ENCODE results near the gene NYNRIN. TPM values are rescaled to one million over a fixed set of nuclear protein-coding genes. Genes with fewer than 3 reads are reported as not detected.
"Not testable (repeated sequence)": the region's sequence is repeated elsewhere in the genome, so short reads cannot be mapped to it uniquely, and the experiment has no call there.

NYNRIN gene
- not detected in 2 replicates for total RNA-seq (2014; rRNA removed; shearing (Covaris generic); ENCODE audit: low replicate concordance)

DNA sequence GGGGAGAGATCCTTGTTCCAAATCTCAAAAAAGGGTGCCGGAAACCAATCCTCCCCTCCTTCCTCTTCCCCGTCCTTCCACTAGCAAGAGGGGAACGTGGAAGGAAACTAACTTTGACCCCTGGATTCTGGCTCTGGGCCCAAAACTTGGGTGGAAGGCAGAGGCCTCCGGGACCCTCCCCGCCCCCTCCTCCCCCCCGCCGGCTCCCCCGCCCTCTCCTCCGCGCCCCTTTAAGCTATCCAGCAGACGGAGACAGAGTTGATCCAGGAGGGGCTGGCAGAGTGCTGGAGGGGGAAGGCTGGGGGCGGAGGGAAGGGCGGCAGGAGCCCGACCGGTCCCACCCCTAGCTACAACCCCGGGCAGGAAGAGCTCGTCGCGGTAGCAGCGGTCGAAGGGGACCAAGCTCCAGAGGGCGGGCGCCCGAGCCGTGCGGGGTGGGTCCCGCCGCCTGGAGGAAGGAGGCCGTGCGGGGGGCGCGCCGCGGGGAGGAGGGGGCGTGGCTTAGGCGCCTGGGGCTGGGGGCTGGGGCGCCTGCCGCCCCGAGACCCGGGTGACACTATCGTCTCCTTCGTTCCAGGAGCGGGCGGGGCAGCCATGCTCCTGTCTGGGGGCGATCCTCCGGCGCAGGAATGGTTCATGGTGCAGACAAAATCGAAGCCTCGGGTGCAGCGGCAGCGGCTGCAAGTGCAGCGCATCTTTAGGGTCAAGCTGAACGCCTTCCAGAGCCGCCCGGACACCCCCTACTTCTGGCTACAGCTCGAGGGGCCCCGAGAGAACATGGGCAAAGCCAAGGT is at the start of gene NYNRIN:
TSS of gene NYNRIN (plus strand) at position 351 of the 794 bp plus-strand sequence. CDS start at position 595, 244 bp downstream.
- Histone ChIP-seq H3K9ac (ENCODE audit: low read length) (no peak within 1 kb of the TSS), H3K27ac (ENCODE audit: low read length) (no peak within 1 kb of the TSS), H3K9me3 (ENCODE audit: low read length) (no peaks in the 10 kb centered on the region), H4K20me1 (ENCODE audit: insufficient read depth, low read depth, low read length) (no peaks in the 10 kb centered on the region), H3K79me2 (ENCODE audit: low read length) (no peaks in the 10 kb centered on the region), H3K4me1 (ENCODE audit: low read length) (peaks cover 1% of the 10 kb centered on the region), H3K4me2 (ENCODE audit: low read depth, low read length, poor library complexity, severe bottlenecking) (no peak within 1 kb of the TSS), H2AFZ (ENCODE audit: low read length) (no peak within 1 kb of the TSS), H3K4me3 (ENCODE audit: low read length) (no peak within 1 kb of the TSS), H3K9me2 (replicated peaks; ENCODE audit: insufficient read depth, low read length) (no peaks in the 10 kb centered on the region), H3K36me3 (ENCODE audit: insufficient read depth, low read length) (no peaks in the 10 kb centered on the region), H3K27me3 (ENCODE audit: low read length) (no peaks in the 10 kb centered on the region; the same call in 1 of the 2 replicates)
- no peak for DNase-seq

DNA sequence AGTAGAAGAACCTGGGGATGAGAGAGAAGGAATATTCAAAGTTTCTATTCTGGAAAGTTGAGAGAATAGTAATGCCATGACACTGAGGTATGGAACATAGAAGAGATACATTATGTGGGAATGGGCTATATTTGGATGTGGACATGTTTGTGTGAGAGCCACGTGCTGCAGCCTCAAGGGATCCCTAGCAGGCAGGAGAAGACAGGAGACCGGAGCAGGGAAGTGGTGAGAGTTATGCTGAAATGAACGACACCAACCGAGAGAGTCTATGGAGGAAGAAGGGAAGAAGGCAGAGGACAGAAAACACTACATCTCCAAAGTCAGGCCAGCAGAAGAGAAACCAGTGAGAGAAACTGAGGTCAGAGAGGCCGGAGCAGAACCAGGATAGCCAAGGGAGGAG is 49.1 kb upstream of the NYNRIN start:
- H3K36me3 ChIP-seq (ENCODE audit: insufficient read depth, low read length), result no peaks in the 10 kb centered on the region
- no peak for DNase-seq

DNA sequence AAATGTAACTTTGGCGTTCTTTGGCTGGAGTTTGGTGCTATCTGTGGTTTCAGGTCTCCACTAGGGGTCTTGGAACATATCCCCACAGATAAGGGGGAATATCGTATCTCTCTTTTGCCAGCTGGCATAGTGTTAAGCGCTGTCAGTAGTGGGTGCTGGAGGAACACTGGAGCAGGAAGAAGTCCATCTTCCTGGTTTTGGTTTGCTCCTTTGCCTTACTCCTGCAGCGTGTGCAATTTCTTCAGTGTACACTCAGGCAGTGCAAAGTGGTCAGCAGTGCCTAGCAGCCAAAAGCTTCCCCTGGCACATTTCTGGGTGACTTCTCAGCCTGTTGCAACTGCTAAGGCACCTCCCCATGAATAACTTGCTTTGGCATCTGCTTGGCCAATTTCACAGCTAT is 47.3 kb upstream of the NYNRIN start:
- H3K9ac ChIP-seq (ENCODE audit: low read length), result no peak overlapping the region
- DNase-seq, result no peak
- no peak overlapping the region for H3K4me3 ChIP-seq (ENCODE audit: low read length)
- no peaks in the 10 kb centered on the region for H3K4me1 ChIP-seq (ENCODE audit: low read length)
- H3K9me2 ChIP-seq (replicated peaks; ENCODE audit: insufficient read depth, low read length), result no peaks in the 10 kb centered on the region
- no peaks in the 10 kb centered on the region for H3K27me3 ChIP-seq (ENCODE audit: low read length)
- H3K79me2 ChIP-seq (ENCODE audit: low read length), result no peaks in the 10 kb centered on the region
- no peak overlapping the region for H3K4me2 ChIP-seq (ENCODE audit: low read depth, low read length, poor library complexity, severe bottlenecking)
- H2AFZ ChIP-seq (ENCODE audit: low read length), result no peak overlapping the region
- H3K27ac ChIP-seq (ENCODE audit: low read length), result no peak overlapping the region
- H3K36me3 ChIP-seq (ENCODE audit: insufficient read depth, low read length), result no peaks in the 10 kb centered on the region
- no peaks in the 10 kb centered on the region for H4K20me1 ChIP-seq (ENCODE audit: insufficient read depth, low read depth, low read length)
- H3K9me3 ChIP-seq (ENCODE audit: low read length), result no peaks in the 10 kb centered on the region

More for the DNA sequence above, 49.1 kb upstream of the NYNRIN start:
- Histone ChIP-seq H3K27ac (ENCODE audit: low read length) (no peak overlapping the region), H3K9ac (ENCODE audit: low read length) (no peak overlapping the region), H3K4me3 (ENCODE audit: low read length) (no peak overlapping the region), H3K9me3 (ENCODE audit: low read length) (no peaks in the 10 kb centered on the region), H3K4me1 (ENCODE audit: low read length) (no peaks in the 10 kb centered on the region), H3K79me2 (ENCODE audit: low read length) (no peaks in the 10 kb centered on the region), H3K9me2 (replicated peaks; ENCODE audit: insufficient read depth, low read length) (no peaks in the 10 kb centered on the region), H3K27me3 (ENCODE audit: low read length) (no peaks in the 10 kb centered on the region), H3K4me2 (ENCODE audit: low read depth, low read length, poor library complexity, severe bottlenecking) (no peak overlapping the region), H2AFZ (ENCODE audit: low read length) (no peak overlapping the region), H4K20me1 (ENCODE audit: insufficient read depth, low read depth, low read length) (no peaks in the 10 kb centered on the region)

DNA sequence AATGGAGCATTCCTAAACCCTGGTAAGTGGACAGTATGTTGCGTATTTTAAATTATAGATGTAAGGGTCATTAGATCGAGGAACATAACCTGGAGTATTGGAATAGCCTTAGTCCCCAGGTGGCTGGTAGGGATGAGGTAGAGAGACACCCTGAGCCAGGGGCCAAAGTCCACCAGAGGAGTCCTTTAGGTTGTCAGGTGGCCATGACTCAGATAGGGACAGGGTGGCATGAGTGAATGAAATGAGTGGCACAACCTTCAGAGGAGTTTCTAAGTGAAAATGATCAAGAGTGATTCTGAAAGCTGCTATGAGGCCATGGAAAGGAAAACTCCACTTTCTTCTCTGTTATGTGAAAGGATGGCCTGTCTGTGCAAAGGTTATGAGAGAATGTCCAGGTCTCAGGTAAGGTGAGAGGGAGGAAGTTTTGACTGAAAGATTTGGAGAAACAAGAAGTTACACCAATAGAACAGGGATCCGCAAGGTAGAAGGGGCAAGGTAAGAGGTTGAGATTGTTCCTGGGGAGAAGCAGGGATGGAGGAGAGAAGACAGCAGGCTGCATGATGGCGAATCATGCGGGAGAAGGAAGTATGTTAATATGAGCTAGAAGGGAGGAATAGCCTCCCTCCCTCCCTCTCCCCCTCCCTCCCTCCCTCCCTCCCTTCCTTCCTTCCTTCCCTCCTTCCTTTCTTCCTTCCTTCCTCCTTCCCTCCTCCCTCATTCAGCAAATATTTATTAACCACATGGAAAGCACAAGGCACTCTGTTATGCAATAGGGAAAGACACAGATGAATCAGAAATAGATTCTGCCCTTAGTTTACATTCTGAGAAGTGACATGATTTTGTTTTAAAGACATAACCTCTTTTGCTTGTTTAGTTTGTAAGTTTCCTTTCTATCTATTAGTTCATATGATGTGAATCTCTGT is 45.0 kb upstream of the NYNRIN start:
- Histone ChIP-seq H2AFZ (ENCODE audit: low read length) (no peak overlapping the region), H3K4me1 (ENCODE audit: low read length) (no peaks in the 10 kb centered on the region), H3K4me3 (ENCODE audit: low read length) (no peak overlapping the region)

DNA sequence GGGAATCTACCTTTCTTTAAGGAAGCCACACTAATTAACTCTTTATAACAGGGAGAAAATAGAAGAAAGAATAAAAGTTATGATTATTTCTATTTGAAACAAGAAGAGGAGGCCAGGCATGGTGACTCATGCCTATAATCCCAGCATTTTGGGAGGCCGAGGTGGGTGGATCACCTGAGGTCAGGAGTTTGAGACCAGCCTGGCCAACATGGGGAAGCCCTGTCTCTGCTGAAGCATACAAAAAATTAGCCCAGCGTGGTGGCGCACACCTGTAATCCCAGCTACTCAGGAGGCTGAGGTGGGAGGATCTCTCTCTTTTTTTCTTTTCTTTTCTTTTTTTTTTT is 44.3 kb upstream of the NYNRIN start:
- H3K27ac ChIP-seq (ENCODE audit: low read length); H3K9me2 ChIP-seq (replicated peaks; ENCODE audit: insufficient read depth, low read length); DNase-seq; H3K4me1 ChIP-seq (ENCODE audit: low read length); H3K27me3 ChIP-seq (ENCODE audit: low read length); H3K9ac ChIP-seq (ENCODE audit: low read length); H3K79me2 ChIP-seq (ENCODE audit: low read length); H3K4me2 ChIP-seq (ENCODE audit: low read depth, low read length, poor library complexity, severe bottlenecking); H3K36me3 ChIP-seq (ENCODE audit: insufficient read depth, low read length); H2AFZ ChIP-seq (ENCODE audit: low read length); H3K9me3 ChIP-seq (ENCODE audit: low read length); H4K20me1 ChIP-seq (ENCODE audit: insufficient read depth, low read depth, low read length); H3K4me3 ChIP-seq (ENCODE audit: low read length): not testable (repeated sequence)

More for the DNA sequence above, 45.0 kb upstream of the NYNRIN start:
- Histone ChIP-seq H3K79me2 (ENCODE audit: low read length) (no peaks in the 10 kb centered on the region), H3K9me3 (ENCODE audit: low read length) (no peaks in the 10 kb centered on the region), H3K9me2 (replicated peaks; ENCODE audit: insufficient read depth, low read length) (no peaks in the 10 kb centered on the region), H3K27me3 (ENCODE audit: low read length) (no peaks in the 10 kb centered on the region), H3K4me2 (ENCODE audit: low read depth, low read length, poor library complexity, severe bottlenecking) (no peak overlapping the region), H3K9ac (ENCODE audit: low read length) (no peak overlapping the region), H3K36me3 (ENCODE audit: insufficient read depth, low read length) (no peaks in the 10 kb centered on the region), H4K20me1 (ENCODE audit: insufficient read depth, low read depth, low read length) (no peaks in the 10 kb centered on the region), H3K27ac (ENCODE audit: low read length) (no peak overlapping the region)
- no peak for DNase-seq

DNA sequence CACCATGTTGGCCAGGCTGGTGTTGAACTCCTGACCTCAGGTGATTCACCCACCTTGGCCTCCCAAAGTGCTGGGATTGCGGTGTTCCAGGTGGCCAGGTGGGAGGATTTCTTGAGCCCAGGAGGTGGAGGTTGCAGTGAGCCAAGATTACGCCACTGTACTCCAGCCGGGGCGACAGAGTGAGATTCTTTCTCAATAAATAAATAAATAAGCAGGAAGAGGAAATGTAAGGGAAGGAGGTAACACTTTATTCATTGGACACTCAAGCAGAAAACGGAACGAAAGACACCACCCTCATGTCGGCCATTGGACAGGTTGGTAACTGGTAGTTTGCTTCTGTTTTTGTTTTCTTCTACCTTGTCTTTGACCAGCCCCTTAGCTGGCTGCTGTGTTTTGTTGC is 43.8 kb upstream of the NYNRIN start:
- no peaks in the 10 kb centered on the region for H4K20me1 ChIP-seq (ENCODE audit: insufficient read depth, low read depth, low read length)
- no peak overlapping the region for H3K27ac ChIP-seq (ENCODE audit: low read length)
- H3K9me3 ChIP-seq (ENCODE audit: low read length), result no peaks in the 10 kb centered on the region
- no peaks in the 10 kb centered on the region for H3K27me3 ChIP-seq (ENCODE audit: low read length)
- H3K4me3 ChIP-seq (ENCODE audit: low read length), result no peak overlapping the region
- H3K9ac ChIP-seq (ENCODE audit: low read length), result no peak overlapping the region
- no peak overlapping the region for H2AFZ ChIP-seq (ENCODE audit: low read length)
- H3K4me2 ChIP-seq (ENCODE audit: low read depth, low read length, poor library complexity, severe bottlenecking), result no peak overlapping the region
- DNase-seq, result no peak
- H3K4me1 ChIP-seq (ENCODE audit: low read length), result no peaks in the 10 kb centered on the region
- no peaks in the 10 kb centered on the region for H3K36me3 ChIP-seq (ENCODE audit: insufficient read depth, low read length)
- no peaks in the 10 kb centered on the region for H3K9me2 ChIP-seq (replicated peaks; ENCODE audit: insufficient read depth, low read length)
- H3K79me2 ChIP-seq (ENCODE audit: low read length), result no peaks in the 10 kb centered on the region

DNA sequence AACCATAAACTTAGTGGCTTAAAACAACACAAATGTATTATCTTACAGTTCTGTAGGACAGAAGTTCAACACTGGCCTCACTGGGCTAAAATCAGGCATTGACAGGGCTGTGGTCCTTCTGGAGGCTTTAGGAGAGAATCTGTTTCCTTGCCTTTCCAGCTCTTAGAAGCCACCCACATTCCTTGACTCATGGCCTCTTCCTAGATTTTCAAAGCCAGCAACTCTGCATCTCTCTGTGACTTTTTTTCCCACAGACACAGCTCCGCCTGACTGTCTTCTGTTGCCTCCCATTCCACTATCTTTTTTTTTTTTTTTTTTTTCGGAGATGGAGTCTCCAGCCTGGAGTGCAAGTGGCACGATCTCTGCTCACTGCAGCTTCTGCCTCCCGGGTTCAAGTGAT is 42.6 kb upstream of the NYNRIN start:
- no peaks in the 10 kb centered on the region for H3K4me1 ChIP-seq (ENCODE audit: low read length)
- no peaks in the 10 kb centered on the region for H3K9me3 ChIP-seq (ENCODE audit: low read length)
- no peak overlapping the region for H3K4me2 ChIP-seq (ENCODE audit: low read depth, low read length, poor library complexity, severe bottlenecking)
- H3K9me2 ChIP-seq (replicated peaks; ENCODE audit: insufficient read depth, low read length), result no peaks in the 10 kb centered on the region
- no peaks in the 10 kb centered on the region for H3K36me3 ChIP-seq (ENCODE audit: insufficient read depth, low read length)
- H3K27ac ChIP-seq (ENCODE audit: low read length), result no peak overlapping the region
- DNase-seq, result no peak
- H3K27me3 ChIP-seq (ENCODE audit: low read length), result no peaks in the 10 kb centered on the region
- no peaks in the 10 kb centered on the region for H3K79me2 ChIP-seq (ENCODE audit: low read length)
- H3K4me3 ChIP-seq (ENCODE audit: low read length), result no peak overlapping the region
- no peak overlapping the region for H3K9ac ChIP-seq (ENCODE audit: low read length)
- H2AFZ ChIP-seq (ENCODE audit: low read length), result no peak overlapping the region
- H4K20me1 ChIP-seq (ENCODE audit: insufficient read depth, low read depth, low read length), result no peaks in the 10 kb centered on the region

GRCh38 chr14:24360281-24360680 is 38.5 kb upstream of the NYNRIN start:
- no peaks in the 10 kb centered on the region for H3K79me2 ChIP-seq (ENCODE audit: low read length)
- DNase-seq, result no peak
- no peaks in the 10 kb centered on the region for H3K27me3 ChIP-seq (ENCODE audit: low read length)
- H2AFZ ChIP-seq (ENCODE audit: low read length), result no peak overlapping the region
- H4K20me1 ChIP-seq (ENCODE audit: insufficient read depth, low read depth, low read length), result no peaks in the 10 kb centered on the region
- H3K4me2 ChIP-seq (ENCODE audit: low read depth, low read length, poor library complexity, severe bottlenecking), result no peak overlapping the region
- H3K9me2 ChIP-seq (replicated peaks; ENCODE audit: insufficient read depth, low read length), result no peaks in the 10 kb centered on the region
- H3K4me3 ChIP-seq (ENCODE audit: low read length), result no peak overlapping the region
- H3K27ac ChIP-seq (ENCODE audit: low read length), result no peak overlapping the region
- peaks cover 4% of the 10 kb centered on the region for H3K4me1 ChIP-seq (ENCODE audit: low read length)
- H3K9ac ChIP-seq (ENCODE audit: low read length), result no peak overlapping the region
- no peaks in the 10 kb centered on the region for H3K36me3 ChIP-seq (ENCODE audit: insufficient read depth, low read length)
- no peaks in the 10 kb centered on the region for H3K9me3 ChIP-seq (ENCODE audit: low read length)
